H1 (cell line): ENCODE measurements around the gene NOC2L. TPM values are rescaled to one million over a fixed set of nuclear protein-coding genes. Genes with fewer than 3 reads are reported as not detected.

Source experiments
- CTCF ChIA-PET: fragments of 300-600 bp; sonication (Branson Sonifier 250); formaldehyde crosslinking; loops from one replicate; lab custom pipeline; 2021; ENCODE audit not compliant: partially characterized antibody; lab: Charles Lee
- POLR2A ChIA-PET: fragments of 300-600 bp; sonication (Branson Sonifier 250); formaldehyde crosslinking; loops from one replicate; lab custom pipeline; 2021; ENCODE audit warnings: inconsistent platforms; ENCODE audit not compliant: partially characterized antibody; lab: Charles Lee
- DNase-seq, 2 experiments: peaks; one replicate each; pipeline versions ENCODE4 v3.0.0 to v3.0.0-alpha.2; 2010 to 2022; ENCODE audit warnings: low spot score in 2 of 2, low read depth in 1 of 2, mixed read lengths in 1 of 2
- FAIRE-seq: peaks from 2 replicates; lab custom pipeline; 2011; peaks lifted over from hg19 to GRCh38; lab: Jason Lieb, UNC
- H2AFZ ChIP-seq: 2 replicates; pipeline ENCODE4 v1.8.1; 2012; ENCODE audit warnings: low read length, inconsistent platforms
- H2AK5ac ChIP-seq: 2 replicates; pipeline ENCODE4 v1.6.1; 2013; ENCODE audit warnings: low read depth, low read length
- H2BK120ac ChIP-seq: replicated peaks from 2 replicates; pipeline ENCODE3; 2013; ENCODE audit warnings: low read depth, low read length, inconsistent platforms
- H2BK12ac ChIP-seq: 2 replicates; pipeline ENCODE4 v1.6.1; 2013; ENCODE audit warnings: low read depth, low read length
- H2BK15ac ChIP-seq: 2 replicates; pipeline ENCODE4 v1.6.1; 2013; ENCODE audit warnings: low read length
- H2BK20ac ChIP-seq: 2 replicates; pipeline ENCODE4 v1.6.1; 2013; ENCODE audit warnings: low read length
- H2BK5ac ChIP-seq: 2 replicates; pipeline ENCODE4 v1.6.1; 2013; ENCODE audit warnings: low read depth, low read length
- H3K14ac ChIP-seq: 2 replicates; pipeline ENCODE4 v1.6.1; 2013; ENCODE audit warnings: inconsistent platforms; ENCODE audit not compliant: insufficient read length
- H3K18ac ChIP-seq: 2 replicates; pipeline ENCODE4 v1.6.1; 2013; ENCODE audit warnings: low read length; ENCODE audit errors: extremely low read depth
- H3K23ac ChIP-seq: 2 replicates; pipeline ENCODE4 v1.6.1; 2013; ENCODE audit warnings: inconsistent platforms; ENCODE audit not compliant: insufficient read length
- H3K23me2 ChIP-seq: 2 replicates; pipeline ENCODE4 v1.6.1; 2013; ENCODE audit warnings: low read depth, low read length
- H3K27ac ChIP-seq: 2 replicates; pipeline ENCODE4 v1.6.1; 2011; ENCODE audit warnings: low read depth, low read length, inconsistent platforms
- H3K27me3 ChIP-seq, 4 experiments: replicated peaks in 1 of 4; 1 replicate in 1 of 4; 2 replicates in 3 of 4; pipeline versions ENCODE4 v1.6.1 to v1.8.1; 2011 to 2013; ENCODE audit warnings: low read length in 3 of 4, mild to moderate bottlenecking in 3 of 4, inconsistent platforms in 2 of 4, mixed read lengths in 2 of 4, moderate library complexity in 1 of 4; ENCODE audit not compliant: control insufficient read depth in 3 of 4, insufficient read depth in 3 of 4; ENCODE audit errors: extremely low read depth in 1 of 4
- H3K36me3 ChIP-seq, 4 experiments: 2 replicates each; pipeline versions ENCODE4 v1.6.1 to v1.8.1; 2011 to 2013; ENCODE audit warnings: mild to moderate bottlenecking in 4 of 4, low read length in 3 of 4, moderate library complexity in 2 of 4, control low read depth in 1 of 4, inconsistent platforms in 1 of 4; ENCODE audit not compliant: insufficient read depth in 4 of 4, control insufficient read depth in 2 of 4
- H3K4ac ChIP-seq: replicated peaks from 2 replicates; pipeline ENCODE3; 2013; ENCODE audit warnings: low read length, low read depth, mixed read lengths, inconsistent platforms; ENCODE audit not compliant: insufficient read length
- H3K4me1 ChIP-seq, 4 experiments: replicated peaks in 1 of 4; 1 replicate in 1 of 4; 2 replicates in 3 of 4; pipeline versions ENCODE4 v1.6.1 to v1.8.1; 2011 to 2013; ENCODE audit warnings: low read length in 3 of 4, inconsistent platforms in 2 of 4, mixed read lengths in 1 of 4; ENCODE audit not compliant: insufficient read depth in 4 of 4, control insufficient read depth in 3 of 4
- H3K4me2 ChIP-seq, 2 experiments: 2 replicates each; pipeline versions ENCODE4 v1.6.1 to v1.8.1; 2011 to 2013; ENCODE audit warnings: low read depth in 2 of 2, low read length in 2 of 2, control low read depth in 1 of 2, inconsistent platforms in 1 of 2, mild to moderate bottlenecking in 1 of 2; ENCODE audit not compliant: insufficient read depth in 1 of 2
- H3K4me3 ChIP-seq, 4 experiments: fragments of 200-600, 300-600 bp in 1 of 4; sonication (generic), shearing (Covaris generic), sonication (Bioruptor Twin) in 1 of 4; 2 replicates each; pipeline versions ENCODE4 v1.5.1 to v1.8.1; 2011 to 2016; ENCODE audit warnings: low read length in 4 of 4, low read depth in 3 of 4, control low read depth in 2 of 4, inconsistent platforms in 2 of 4, mild to moderate bottlenecking in 2 of 4, mixed read lengths in 1 of 4, moderate library complexity in 1 of 4; ENCODE audit not compliant: insufficient read depth in 2 of 4; ENCODE audit errors: extremely low read depth in 1 of 4
- H3K56ac ChIP-seq: replicated peaks from 2 replicates; pipeline ENCODE3; 2013; ENCODE audit warnings: low read depth, mild to moderate bottlenecking, mixed read lengths, low read length, inconsistent platforms; ENCODE audit not compliant: insufficient read length
- H3K79me1 ChIP-seq: 2 replicates; pipeline ENCODE4 v1.6.1; 2013; ENCODE audit warnings: low read depth, low read length, control low read depth
- H3K79me2 ChIP-seq, 2 experiments: 2 replicates each; pipeline versions ENCODE4 v1.6.1 to v1.8.1; 2012 to 2013; ENCODE audit warnings: low read length in 2 of 2, mild to moderate bottlenecking in 2 of 2, inconsistent platforms in 1 of 2; ENCODE audit not compliant: insufficient read depth in 2 of 2, control insufficient read depth in 1 of 2
- H3K9ac ChIP-seq, 4 experiments: replicated peaks in 1 of 4; 1 replicate in 1 of 4; 2 replicates in 3 of 4; pipeline versions ENCODE4 v1.6.1 to v1.8.1; 2011 to 2013; ENCODE audit warnings: low read depth in 3 of 4, low read length in 3 of 4, control low read depth in 2 of 4, mild to moderate bottlenecking in 2 of 4, moderate library complexity in 2 of 4, inconsistent platforms in 1 of 4; ENCODE audit errors: extremely low read depth in 1 of 4
- H3K9me3 ChIP-seq, 2 experiments: 2 replicates each; pipeline versions ENCODE4 v1.6.1 to v1.8.1; 2012 to 2013; ENCODE audit warnings: mild to moderate bottlenecking in 2 of 2, moderate library complexity in 2 of 2, control low read depth in 1 of 2, inconsistent platforms in 1 of 2, low read depth in 1 of 2, low read length in 1 of 2, mixed read lengths in 1 of 2; ENCODE audit not compliant: insufficient read depth in 2 of 2
- H4K20me1 ChIP-seq, 2 experiments: replicated peaks in 1 of 2; 2 replicates each; pipeline versions ENCODE3 to v1.8.1; 2011 to 2013; ENCODE audit warnings: inconsistent platforms in 2 of 2, low read length in 2 of 2, mild to moderate bottlenecking in 1 of 2; ENCODE audit not compliant: insufficient read depth in 2 of 2, control insufficient read depth in 1 of 2
- H4K5ac ChIP-seq: 2 replicates; pipeline ENCODE4 v1.6.1; 2013; ENCODE audit warnings: low read length, low read depth, mixed read lengths, inconsistent platforms; ENCODE audit not compliant: insufficient read length
- H4K8ac ChIP-seq: 2 replicates; pipeline ENCODE4 v1.8.0; 2013; ENCODE audit warnings: mild to moderate bottlenecking, moderate library complexity, low read length, inconsistent platforms; ENCODE audit not compliant: insufficient read depth; ENCODE audit errors: extremely low read depth
- H4K91ac ChIP-seq: replicated peaks from 2 replicates; pipeline ENCODE3; 2013; ENCODE audit warnings: low read length, mixed read lengths, inconsistent platforms; ENCODE audit not compliant: insufficient read length
- BCL11A ChIP-seq, 2 experiments: IDR thresholded peaks; one replicate each; pipeline ENCODE4 v1.6.1; 2011; ENCODE audit warnings: low read depth in 2 of 2, low read length in 2 of 2, mild to moderate bottlenecking in 2 of 2
- CBX5 ChIP-seq: fragments of 300-800, 300-1000 bp; sonication (generic); IDR thresholded peaks from 2 replicates; pipeline ENCODE4 v1.7.1; 2016; ENCODE audit warnings: antibody characterized with exemption, low read length, low read depth
- CEBPB ChIP-seq: IDR thresholded peaks from 2 replicates; pipeline ENCODE4 v1.6.1; 2012; ENCODE audit warnings: low read depth, low read length
- GTF2F1 ChIP-seq: IDR thresholded peaks from 2 replicates; pipeline ENCODE4 v1.6.1; 2012; ENCODE audit warnings: low read depth, low read length, improper control_type of control experiment, borderline replicate concordance
- KDM1A ChIP-seq: fragments of 200-600, 300-600 bp; sonication (generic); IDR thresholded peaks from 2 replicates; pipeline ENCODE4 v1.7.1; 2016; ENCODE audit warnings: mild to moderate bottlenecking, low read length, borderline replicate concordance
- MAX ChIP-seq: IDR thresholded peaks from 2 replicates; pipeline ENCODE4 v1.6.1; 2012; ENCODE audit warnings: inconsistent platforms
- POU5F1 ChIP-seq: IDR thresholded peaks from 2 replicates; pipeline ENCODE4 v1.6.1; 2011; ENCODE audit warnings: low read depth, mild to moderate bottlenecking, low read length, moderate library complexity
- RAD21 ChIP-seq, 2 experiments: IDR thresholded peaks in 1 of 2; conservative IDR thresholded peaks in 1 of 2; 2 replicates each; pipeline ENCODE4 v1.6.1; 2011; ENCODE audit warnings: low read depth in 2 of 2, low read length in 2 of 2, improper control_type of control experiment in 1 of 2, inconsistent platforms in 1 of 2, mild to moderate bottlenecking in 1 of 2, moderate library complexity in 1 of 2
- RNF2 ChIP-seq: fragments of 200-900, 300-1000 bp; sonication (generic); IDR thresholded peaks from 2 replicates; pipeline ENCODE4 v1.7.1; 2016; ENCODE audit warnings: borderline replicate concordance, low read depth, mild to moderate bottlenecking, antibody characterized with exemption, low read length; ENCODE audit not compliant: poor library complexity, severe bottlenecking; ENCODE audit errors: missing control alignments
- SIX5 ChIP-seq: IDR thresholded peaks from 2 replicates; pipeline ENCODE4 v1.6.1; 2011; ENCODE audit warnings: mild to moderate bottlenecking, low read depth, low read length
- WGBS, 2 experiments: shearing (Covaris generic) in 1 of 2; methylation state at CpG; one replicate each; pipeline versions ENCODE4 v1.1.6 to v1.1.7; 2013 to 2015; ENCODE audit warnings: low lambda C conversion rate in 2 of 2, mixed read lengths in 2 of 2, inconsistent platforms in 1 of 2, low coverage in 1 of 2, missing lambda C conversion rate in 1 of 2; ENCODE audit not compliant: insufficient replicate concordance in 2 of 2, insufficient coverage in 1 of 2, insufficient read length in 1 of 2; ENCODE audit errors: extremely low coverage in 1 of 2, missing lambda C conversion rate in 1 of 2; 5-methylcytosine and 5-hydroxymethylcytosine counted together
- polyA plus RNA-seq, 7 experiments: library from polyadenylated mRNA; depleted of rRNA in 3 of 7; stranded (reverse) in 5 of 7; unstranded in 2 of 7; fragments of >200 nt in 5 of 7; fragments of 200-250 nt in 2 of 7; gene quantifications; 1 replicate in 5 of 7; 2 replicates in 1 of 7; 4 replicates in 1 of 7; pipeline versions ENCODE4 v1.2.1 to v1.2.3, GENCODE V29; 2011 to 2013; ENCODE audit warnings: missing spikeins in 2 of 7, mixed read lengths in 2 of 7
- total RNA-seq: library from RNA; stranded (reverse); fragmentation: NEBNext Ultra II Directional; extraction: Animal tissue kit (Norgen Biotek cat#: 25700); gene quantifications from 2 replicates; pipeline ENCODE4 v1.2.1, GENCODE V29; 2021
- TF ChIP-seq, protein P1 (sequence below): IDR thresholded peaks from 2 replicates; pipeline ENCODE4 v1.6.1; 2012; ENCODE audit warnings: inconsistent platforms

Gene NOC2L
- total and polyA plus RNA-seq, 2 of the 8 experiments (the other 6 are each of a cell fraction or from before 2014, with no cell fraction given): 74.7 to 130 TPM

DNA sequence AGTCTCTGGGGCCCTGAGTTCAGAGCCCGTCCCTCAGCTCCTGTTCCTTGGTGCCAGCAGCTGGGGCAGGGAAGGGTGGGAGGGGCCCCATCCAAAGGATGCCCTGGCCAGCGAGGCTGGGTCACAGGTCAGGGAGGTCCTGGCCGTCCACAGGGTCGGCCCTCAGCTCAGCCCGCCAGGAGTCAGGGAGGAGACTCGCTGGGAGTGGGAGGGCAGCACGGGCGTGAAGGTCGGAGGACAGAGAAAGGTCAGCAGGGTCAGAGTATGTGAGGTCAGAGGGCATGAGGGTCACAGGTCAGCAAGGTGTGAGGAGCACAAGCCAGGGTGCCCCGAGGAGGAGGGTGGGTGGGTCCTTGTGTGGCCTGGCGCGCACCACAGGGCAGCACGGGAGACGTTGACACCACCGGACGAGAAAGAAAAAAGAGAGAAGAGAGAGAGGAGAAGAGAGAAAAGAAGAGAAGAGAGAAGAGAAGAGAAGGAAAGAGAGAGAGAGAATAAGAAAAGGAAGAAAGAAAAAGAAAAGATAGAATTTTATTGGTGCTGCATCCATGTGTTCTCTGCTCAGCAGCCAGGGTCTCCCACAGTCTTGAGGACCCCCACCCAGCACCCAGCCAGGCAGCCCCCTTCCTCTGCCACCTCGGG is 15.8 kb upstream of the NOC2L start:
- Histone ChIP-seq H3K4me2 (no peak overlapping the region), H3K23me2 (peaks cover 5% of the 10 kb centered on the region; the same call in 1 of the 2 replicates), H3K9ac (no peak overlapping the region), H2BK15ac (no peak overlapping the region), H4K91ac (no peak overlapping the region), H2BK120ac (no peak overlapping the region), H3K9me3 (no peaks in the 10 kb centered on the region), H3K27ac (no peak overlapping the region), H4K8ac (no peak overlapping the region), H2BK20ac (no peak overlapping the region), H3K36me3 (no peaks in the 10 kb centered on the region), H3K4me1 (peaks cover 0 to 15% (median 5%) of the 10 kb centered on the region in 4 experiments; a peak in 4 of 7 replicates), H2BK12ac (no peak overlapping the region; the same call in 1 of the 2 replicates), H3K56ac (no peak overlapping the region), H3K4ac (no peak overlapping the region), H2AK5ac (no peak overlapping the region), H4K20me1 (peaks cover 0 to 9% of the 10 kb centered on the region in 2 experiments), H4K5ac (no peak overlapping the region), H2BK5ac (no peak overlapping the region), H3K23ac (no peak overlapping the region), H3K18ac (no peak overlapping the region), H3K4me3 (no peak overlapping the region), H3K79me2 (no peaks in the 10 kb centered on the region), H3K27me3 (peaks cover 0 to 27% (median 13%) of the 10 kb centered on the region in 4 experiments; a peak in 5 of 7 replicates), H3K79me1 (no peaks in the 10 kb centered on the region), H2AFZ (no peak overlapping the region), H3K14ac (no peak overlapping the region)
- DNase-seq (no peak), FAIRE-seq (no peak)
- CTCF ChIA-PET: interaction anchor here (0.6 to 7.0 kb wide), 9 partner anchors 9 to 320 kb away, joined by 3 to 53 read pairs (median 4); partner anchors contain the start of genes NOC2L and PERM1
- POLR2A ChIA-PET: interaction anchor here (1.1 to 1.4 kb wide), 2 partner anchors 32 to 257 kb away, joined by 3 read pairs; partner anchors contain the start of genes B3GALT6 and SDF4
- WGBS, 2 experiments: 73% methylated on average over 7 of the region's 17 CpGs; no CpG with 5 or more reads in 1 of the 2 experiments
- TF ChIP-seq, protein P1, sequence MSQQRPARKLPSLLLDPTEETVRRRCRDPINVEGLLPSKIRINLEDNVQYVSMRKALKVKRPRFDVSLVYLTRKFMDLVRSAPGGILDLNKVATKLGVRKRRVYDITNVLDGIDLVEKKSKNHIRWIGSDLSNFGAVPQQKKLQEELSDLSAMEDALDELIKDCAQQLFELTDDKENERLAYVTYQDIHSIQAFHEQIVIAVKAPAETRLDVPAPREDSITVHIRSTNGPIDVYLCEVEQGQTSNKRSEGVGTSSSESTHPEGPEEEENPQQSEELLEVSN: no peak
- TF ChIP-seq SIX5 (no peak), KDM1A (no peak), RNF2 (no peak), BCL11A (IDR thresholded peaks at IDR 0.05; ENCODE audit: low read depth in 2 of 2, low read length in 2 of 2) (no peak), CBX5 (no peak), MAX (no peak), GTF2F1 (no peak), POU5F1 (no peak), RAD21 (IDR thresholded peaks at IDR 0.05 in 1 of 2, conservative IDR thresholded peaks at IDR 0.05 in 1 of 2; ENCODE audit: low read depth in 2 of 2, low read length in 2 of 2) (no peak), CEBPB (no peak)
